Colonic mucosa (tissue), 4 donors: ENCODE measurements around the gene IL1RAPL1. TPM values are rescaled to one million over a fixed set of nuclear protein-coding genes. Genes with fewer than 3 reads are reported as not detected.
"Not testable (repeated sequence)": the region's sequence is repeated elsewhere in the genome, so short reads cannot be mapped to it uniquely, and the experiment has no call there.

ENCODE experiments used
- DNase-seq: peaks from one replicate; pipeline ENCODE4 v3.0.0-alpha.2; 2020
- H3K27ac ChIP-seq: fragments of 200-600 bp; one replicate; pipeline ENCODE4 v1.8.0; 2021
- H3K27me3 ChIP-seq: fragments of 200-600 bp; one replicate; pipeline ENCODE4 v1.8.0; 2021
- H3K36me3 ChIP-seq: fragments of 200-600 bp; one replicate; pipeline ENCODE4 v1.8.0; 2021
- H3K4me1 ChIP-seq: fragments of 200-600 bp; one replicate; pipeline ENCODE4 v1.8.0; 2021; ENCODE audit warnings: mild to moderate bottlenecking
- H3K4me3 ChIP-seq: fragments of 200-600 bp; one replicate; pipeline ENCODE4 v1.8.0; 2021
- H3K9ac ChIP-seq, 2 donors: one replicate each; pipeline ENCODE4 v1.7.0; 2013; ENCODE audit warnings: control low read depth in 2 of 2, low read depth in 2 of 2, low read length in 2 of 2
- H3K9me3 ChIP-seq: fragments of 200-600 bp; one replicate; pipeline ENCODE4 v1.8.0; 2021
- CTCF ChIP-seq: fragments of 200-600 bp; IDR thresholded peaks from one replicate; pipeline ENCODE4 v1.8.0; 2022; ENCODE audit warnings: antibody characterized with exemption, mild to moderate bottlenecking
- intact Hi-C: fragments of 100-400 bp; cut with DNase I; formaldehyde crosslinking; loops from one replicate; pipeline ENCODE4 v1.14.1; 2022
- total RNA-seq, 2 donors: library from RNA; stranded (reverse); fragmentation: NEBNext Ultra II Directional in 1 of 2; extraction: Animal tissue kit (Norgen Biotek cat#: 25700) in 1 of 2; gene quantifications; one replicate each; pipeline ENCODE4 v1.2.1, GENCODE V29; 2021
- donor health status: healthy.
- donor health status: DM: no; HTN: no; CAD: no.
- donor health status: DM: no; HTN: no; CAD: no.

Gene IL1RAPL1
- total RNA-seq, 2 donors from 2014 or later: 0.10 to 0.24 TPM

- no peak overlapping the region for H3K27ac ChIP-seq
- no peaks in the 10 kb centered on the region for H3K4me1 ChIP-seq
- intact Hi-C loops: no loop called here
- H3K9me3 ChIP-seq: no peaks in the 10 kb centered on the region
- no peak overlapping the region for H3K4me3 ChIP-seq
- DNase-seq: no peak
- no peak overlapping the region for H3K9ac ChIP-seq
- no peak for TF ChIP-seq CTCF
- H3K36me3 ChIP-seq: no peaks in the 10 kb centered on the region
- no peaks in the 10 kb centered on the region for H3K27me3 ChIP-seq
These were observed 710.0 kb downstream of the IL1RAPL1 start for GRCh38 chrX:29297171-29297800.

- no peaks in the 10 kb centered on the region for H3K9me3 ChIP-seq
- no peak overlapping the region for H3K9ac ChIP-seq
- DNase-seq: no peak
- H3K27me3 ChIP-seq: no peaks in the 10 kb centered on the region
- H3K36me3 ChIP-seq: no peaks in the 10 kb centered on the region
- H3K4me3 ChIP-seq: no peak overlapping the region
- H3K27ac ChIP-seq: no peak overlapping the region
- no peak for TF ChIP-seq CTCF
- no peaks in the 10 kb centered on the region for H3K4me1 ChIP-seq
- intact Hi-C loops: no loop called here
These were observed 712.4 kb downstream of the IL1RAPL1 start for GRCh38 chrX:29299684-29300083.

- Histone ChIP-seq H3K27me3 (no peaks in the 10 kb centered on the region), H3K36me3 (no peaks in the 10 kb centered on the region), H3K9ac (no peak overlapping the region), H3K27ac (no peak overlapping the region), H3K4me1 (no peaks in the 10 kb centered on the region), H3K4me3 (no peak overlapping the region), H3K9me3 (no peaks in the 10 kb centered on the region)
- TF ChIP-seq CTCF: no peak
- no peak for DNase-seq
- intact Hi-C loops: no loop called here
These were observed 721.5 kb downstream of the IL1RAPL1 start for GRCh38 chrX:29308726-29309125.

GRCh38 chrX:29315931-29316330 is 728.7 kb downstream of the IL1RAPL1 start:
- Histone ChIP-seq H3K9me3 (no peaks in the 10 kb centered on the region), H3K36me3 (no peaks in the 10 kb centered on the region), H3K4me3 (no peak overlapping the region), H3K27ac (no peak overlapping the region), H3K4me1 (no peaks in the 10 kb centered on the region), H3K27me3 (no peaks in the 10 kb centered on the region), H3K9ac (no peak overlapping the region)
- no peak for DNase-seq
- intact Hi-C loops: no loop called here
- TF ChIP-seq CTCF: no peak

GRCh38 chrX:29318012-29318411 is 730.8 kb downstream of the IL1RAPL1 start:
- Histone ChIP-seq H3K36me3 (no peaks in the 10 kb centered on the region), H3K4me1 (no peaks in the 10 kb centered on the region), H3K9me3 (no peaks in the 10 kb centered on the region), H3K4me3 (no peak overlapping the region), H3K9ac (no peak overlapping the region), H3K27ac (no peak overlapping the region), H3K27me3 (no peaks in the 10 kb centered on the region)
- TF ChIP-seq CTCF: no peak
- DNase-seq: no peak
- intact Hi-C loops: no loop called here

GRCh38 chrX:29332429-29332828 is 745.2 kb downstream of the IL1RAPL1 start:
- intact Hi-C loops, H3K27me3 ChIP-seq, DNase-seq: not testable (repeated sequence)

GRCh38 chrX:29333091-29333490 is 745.8 kb downstream of the IL1RAPL1 start:
- H3K9ac ChIP-seq, DNase-seq, H3K4me3 ChIP-seq, H3K4me1 ChIP-seq, H3K27me3 ChIP-seq, H3K36me3 ChIP-seq, H3K27ac ChIP-seq, H3K9me3 ChIP-seq, intact Hi-C loops: not testable (repeated sequence)

More at GRCh38 chrX:29332429-29332828, 745.2 kb downstream of the IL1RAPL1 start:
- not testable (repeated sequence) for H3K4me1 ChIP-seq, H3K9me3 ChIP-seq, H3K4me3 ChIP-seq, H3K27ac ChIP-seq, H3K36me3 ChIP-seq, H3K9ac ChIP-seq
